ENCODE data around the gene GRIN2A.

DNA sequence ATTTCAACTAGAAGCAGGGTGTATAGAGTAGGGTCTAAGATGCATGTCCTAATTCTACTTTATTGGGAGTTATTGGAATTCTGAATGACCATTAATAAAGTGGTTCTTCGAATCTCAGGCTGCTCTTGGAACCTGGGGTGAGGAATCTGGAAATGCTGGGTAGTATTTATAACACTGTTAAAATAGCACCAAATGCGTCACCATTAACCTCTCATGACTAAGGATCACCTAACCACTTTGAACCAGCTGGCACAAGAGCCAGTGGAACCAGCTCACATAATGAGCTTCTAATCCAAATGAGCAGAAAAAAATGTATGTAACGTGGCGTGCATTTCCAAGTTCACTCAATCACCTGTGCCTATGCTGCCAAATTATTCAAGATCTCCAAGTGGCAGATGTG, 281.7 kb downstream of the GRIN2A start:
- TF ChIP-seq, protein P1, sequence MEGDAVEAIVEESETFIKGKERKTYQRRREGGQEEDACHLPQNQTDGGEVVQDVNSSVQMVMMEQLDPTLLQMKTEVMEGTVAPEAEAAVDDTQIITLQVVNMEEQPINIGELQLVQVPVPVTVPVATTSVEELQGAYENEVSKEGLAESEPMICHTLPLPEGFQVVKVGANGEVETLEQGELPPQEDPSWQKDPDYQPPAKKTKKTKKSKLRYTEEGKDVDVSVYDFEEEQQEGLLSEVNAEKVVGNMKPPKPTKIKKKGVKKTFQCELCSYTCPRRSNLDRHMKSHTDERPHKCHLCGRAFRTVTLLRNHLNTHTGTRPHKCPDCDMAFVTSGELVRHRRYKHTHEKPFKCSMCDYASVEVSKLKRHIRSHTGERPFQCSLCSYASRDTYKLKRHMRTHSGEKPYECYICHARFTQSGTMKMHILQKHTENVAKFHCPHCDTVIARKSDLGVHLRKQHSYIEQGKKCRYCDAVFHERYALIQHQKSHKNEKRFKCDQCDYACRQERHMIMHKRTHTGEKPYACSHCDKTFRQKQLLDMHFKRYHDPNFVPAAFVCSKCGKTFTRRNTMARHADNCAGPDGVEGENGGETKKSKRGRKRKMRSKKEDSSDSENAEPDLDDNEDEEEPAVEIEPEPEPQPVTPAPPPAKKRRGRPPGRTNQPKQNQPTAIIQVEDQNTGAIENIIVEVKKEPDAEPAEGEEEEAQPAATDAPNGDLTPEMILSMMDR (IDR thresholded peaks at IDR 0.05), result no peak
- TF ChIP-seq POLR2A (IDR thresholded peaks at IDR 0.05) (no peak), EP300 (IDR thresholded peaks at IDR 0.05) (no peak), POLR2AphosphoS5 (IDR thresholded peaks at IDR 0.05) (no peak)
